COR-L47 (cell line): ENCODE data around the gene GRK3.
"Not testable (repeated sequence)": the region's sequence is repeated elsewhere in the genome, so short reads cannot be mapped to it uniquely, and the experiment has no call there.

Experiments used
- DNase-seq: peaks from one replicate; lab custom pipeline; 2025; lab: John Stamatoyannopoulos, UW

GRK3 gene

GRCh38 chr22:25698978-25699377 lies 134.5 kb downstream of the GRK3 start:
- no peak for DNase-seq

- DNase-seq: no peak
Observed at GRCh38 chr22:25701056-25701780, 136.7 kb downstream of the GRK3 start.

GRCh38 chr22:25702040-25702439 lies 137.6 kb downstream of the GRK3 start:
- peak; percentile 9 for DNase-seq

- no peak for DNase-seq
Observed at GRCh38 chr22:25702571-25703167, 138.2 kb downstream of the GRK3 start.

GRCh38 chr22:25704701-25705100 lies 140.2 kb downstream of the GRK3 start:
- no peak for DNase-seq

GRCh38 chr22:25706197-25706596 lies 141.7 kb downstream of the GRK3 start:
- no peak for DNase-seq

GRCh38 chr22:25708430-25708829 lies 144.0 kb downstream of the GRK3 start:
- not testable (repeated sequence) for DNase-seq

- no peak for DNase-seq
Observed at GRCh38 chr22:25709758-25710157, 145.3 kb downstream of the GRK3 start.

- no peak for DNase-seq
Observed at GRCh38 chr22:25710501-25710900, 146.0 kb downstream of the GRK3 start.

- DNase-seq: no peak
Observed at GRCh38 chr22:25711491-25711890, 147.0 kb downstream of the GRK3 start.

- DNase-seq: no peak
Observed at GRCh38 chr22:25712661-25713400, 148.4 kb downstream of the GRK3 start.

- no peak for DNase-seq
Observed at GRCh38 chr22:25714070-25714469, 149.6 kb downstream of the GRK3 start.

GRCh38 chr22:25714739-25715138 lies 150.3 kb downstream of the GRK3 start:
- DNase-seq: no peak

- no peak for DNase-seq
Observed at GRCh38 chr22:25716637-25717036, 152.2 kb downstream of the GRK3 start.

- no peak for DNase-seq
Observed at GRCh38 chr22:25718135-25718840, 153.8 kb downstream of the GRK3 start.

- no peak for DNase-seq
Observed at GRCh38 chr22:25722223-25722622, 157.7 kb downstream of the GRK3 start.

GRCh38 chr22:25722626-25723025 lies 158.2 kb downstream of the GRK3 start:
- DNase-seq: no peak

- no peak for DNase-seq
Observed at GRCh38 chr22:25726241-25726640, 161.8 kb downstream of the GRK3 start.

GRCh38 chr22:25728071-25728470 lies 163.6 kb downstream of the GRK3 start:
- no peak for DNase-seq

GRCh38 chr22:25729016-25729995 lies 164.8 kb downstream of the GRK3 start:
- DNase-seq: no peak

- no peak for DNase-seq
Observed at GRCh38 chr22:25735650-25736049, 171.2 kb downstream of the GRK3 start.
